Raji (cell line): Measurements from ENCODE around the gene TTC28.

Experiments
- POLR2A ChIP-seq: IDR thresholded peaks from 2 replicates; pipeline ENCODE4 v1.6.1; 2011; ENCODE audit warnings: low read depth, low read length, control low read depth; ENCODE audit not compliant: insufficient read depth

Gene TTC28

DNA sequence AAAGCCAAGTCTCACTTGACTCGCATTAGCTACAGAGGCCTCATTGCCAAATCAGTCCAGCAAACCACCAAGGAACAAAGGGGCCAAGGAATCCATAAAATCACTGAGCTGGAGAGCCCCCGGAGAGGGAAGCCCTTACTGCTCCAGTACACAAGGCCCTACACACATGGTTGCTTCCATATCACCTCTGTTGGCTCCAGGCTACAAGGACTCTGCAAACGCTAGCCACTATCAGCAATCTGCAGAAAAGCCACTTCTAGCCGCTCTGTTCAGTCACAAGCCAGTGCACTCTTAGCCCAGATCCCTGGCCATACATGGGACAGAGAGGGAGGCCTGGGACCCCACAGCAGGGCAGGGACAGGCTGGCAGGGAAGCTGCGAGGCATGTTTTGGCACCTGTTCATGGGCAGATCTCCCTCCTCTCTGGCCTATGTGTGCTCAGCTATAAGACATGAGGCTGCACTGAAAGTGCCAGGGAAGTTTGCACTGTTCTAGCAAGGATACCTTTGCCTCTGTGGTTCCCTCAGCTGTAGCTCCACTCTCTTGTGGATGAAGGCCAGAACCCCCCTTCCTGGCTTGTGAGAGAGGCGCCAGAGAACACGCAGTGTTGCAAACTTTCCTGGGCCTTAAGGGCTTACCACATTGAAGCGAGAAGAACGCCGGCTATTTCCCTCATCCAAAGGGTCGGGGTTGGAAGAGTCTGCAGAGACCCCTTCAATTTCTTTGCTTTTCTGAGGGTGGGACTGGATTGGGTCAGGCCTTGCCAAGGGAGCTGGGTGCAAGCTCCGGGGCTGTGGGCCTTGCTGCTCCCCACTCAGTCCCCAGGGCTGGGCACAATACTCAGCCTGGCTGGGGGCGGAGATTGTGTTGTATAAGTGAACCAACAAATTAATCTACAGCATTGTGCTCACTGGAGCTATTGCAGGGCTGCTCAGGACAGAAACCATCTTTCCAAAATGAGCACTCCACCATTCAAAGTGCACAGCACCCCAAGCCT, 651.9 kb downstream of the TTC28 start:
- TF ChIP-seq POLR2A = no peak

DNA sequence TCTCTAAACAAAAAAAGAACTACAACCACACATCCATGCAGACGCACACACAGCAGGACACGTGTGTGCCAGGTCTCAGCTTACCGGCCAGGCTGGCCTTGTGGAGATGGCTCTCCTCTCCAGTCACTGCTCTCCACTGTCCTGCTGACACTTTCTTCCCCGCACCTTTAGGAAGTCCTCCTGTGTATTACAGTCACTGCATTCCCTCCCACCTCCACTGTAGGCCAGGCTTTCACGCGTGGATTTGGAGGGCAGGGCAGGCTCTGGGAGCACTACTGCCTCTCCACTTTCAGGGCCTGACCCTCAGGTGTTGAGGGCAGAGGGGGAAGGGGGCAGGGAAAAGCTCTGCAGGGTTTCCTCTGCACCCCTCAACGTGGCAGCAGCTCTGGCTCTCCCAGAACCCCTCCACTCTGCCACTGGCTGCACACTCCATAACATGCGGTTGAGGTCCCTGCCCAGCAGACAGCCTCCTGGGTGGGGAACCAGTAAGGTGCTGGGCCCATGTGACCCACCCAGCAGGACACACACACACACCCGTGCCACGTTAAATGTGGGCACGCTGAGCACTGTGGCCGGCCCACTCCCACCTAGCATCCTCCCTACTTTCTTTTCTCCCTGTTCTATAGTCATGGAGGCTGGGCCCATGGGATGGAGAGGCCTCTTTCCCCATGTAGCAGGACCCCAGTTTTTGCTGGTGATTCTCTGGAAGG, 653.6 kb downstream of the TTC28 start:
- TF ChIP-seq POLR2A = no peak

DNA sequence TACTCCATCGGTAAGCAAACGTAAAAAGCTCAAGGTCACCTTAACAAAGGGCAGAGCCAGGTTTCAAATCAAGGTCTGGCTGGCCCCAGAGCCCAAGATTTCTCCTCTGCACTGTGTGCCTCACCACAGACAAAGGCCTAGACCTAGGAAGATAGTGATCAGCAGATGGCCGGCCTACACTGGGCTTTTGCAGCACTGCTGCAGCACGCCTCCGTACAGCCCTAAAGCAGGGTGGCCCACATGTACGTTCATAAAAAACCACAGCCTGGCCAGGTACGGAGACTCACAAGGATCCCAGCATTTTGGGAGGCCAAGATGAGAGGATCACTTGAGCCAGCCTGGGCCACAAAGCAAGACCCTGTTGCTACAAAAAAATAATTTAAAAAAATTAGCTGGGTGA, 654.3 kb downstream of the TTC28 start:
- TF ChIP-seq POLR2A = no peak

DNA sequence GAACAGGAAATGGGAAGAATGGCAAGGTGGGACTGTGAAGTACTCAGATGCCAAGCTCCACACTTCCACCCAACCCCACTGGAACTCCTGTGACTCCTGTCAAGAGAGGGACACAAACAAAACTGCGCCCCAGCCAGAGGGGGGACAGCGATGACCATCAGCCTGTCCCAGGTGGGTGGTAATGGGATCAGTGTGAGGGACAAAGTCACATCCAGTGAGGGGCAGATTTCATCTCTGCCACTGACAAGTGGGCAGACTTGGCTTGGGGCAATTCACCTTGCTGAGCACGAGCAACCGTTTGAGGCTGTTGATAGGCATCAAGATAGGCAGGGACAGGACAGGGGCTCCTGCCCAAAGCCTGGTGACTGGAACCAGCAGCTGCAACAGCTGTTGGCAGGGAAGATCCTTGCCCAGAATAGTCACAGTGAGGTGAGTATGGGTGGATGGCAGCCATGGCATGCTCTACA, 655.2 kb downstream of the TTC28 start:
- TF ChIP-seq POLR2A = no peak

DNA sequence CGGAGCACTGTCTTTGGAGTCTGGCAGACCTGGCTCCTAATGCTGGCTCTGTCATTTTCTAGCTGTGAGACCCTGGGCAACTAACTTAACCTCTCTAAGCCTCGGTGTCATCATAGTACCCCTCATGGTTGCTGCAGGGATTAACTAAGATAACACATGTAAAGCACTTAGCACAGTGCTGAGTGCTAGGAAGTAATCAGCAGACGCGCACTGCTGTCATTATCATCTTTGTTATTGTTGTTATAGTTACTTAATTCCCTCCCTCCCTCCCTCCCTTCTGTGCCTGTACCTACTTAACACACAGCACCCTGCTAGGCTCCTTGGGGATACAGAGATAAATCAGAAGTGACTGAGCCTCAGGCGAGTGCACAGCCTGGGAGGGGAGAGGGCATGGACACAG, 655.9 kb downstream of the TTC28 start:
- TF ChIP-seq POLR2A = no peak

GRCh38 chr22:28023036-28023435, 656.6 kb downstream of the TTC28 start:
- TF ChIP-seq POLR2A = no peak

DNA sequence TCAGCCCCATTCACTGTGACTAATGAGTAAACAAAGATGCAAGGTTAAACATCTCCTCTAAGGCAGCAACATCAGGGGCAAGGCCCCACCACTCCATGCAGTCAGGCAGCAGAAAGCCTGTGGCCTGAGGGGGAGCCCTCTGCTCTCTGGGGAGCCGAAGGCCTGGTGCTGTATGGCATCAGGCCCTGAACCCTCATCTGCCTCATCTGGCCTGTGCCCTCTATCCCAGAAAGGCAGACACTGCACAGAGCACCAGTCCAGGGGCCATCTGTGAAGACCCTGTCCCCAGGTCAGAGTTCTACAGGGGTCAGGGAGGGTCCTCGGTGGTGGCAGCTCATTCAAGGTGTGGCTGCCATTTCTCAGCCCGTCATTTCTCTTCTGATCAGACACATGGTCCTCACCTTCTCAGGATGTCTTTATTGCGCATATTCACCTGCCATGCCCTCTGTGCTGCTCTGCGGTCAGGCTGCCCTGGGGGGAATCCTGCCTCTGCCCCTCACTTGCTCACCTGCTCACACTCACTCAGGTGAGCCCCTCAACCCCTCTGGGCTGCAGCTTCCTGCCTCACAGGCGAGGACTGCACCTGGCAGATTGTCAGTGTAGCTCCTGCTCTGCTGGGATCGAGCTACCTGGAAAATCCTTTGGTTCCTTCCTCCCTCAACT, 657.5 kb downstream of the TTC28 start:
- TF ChIP-seq POLR2A = no peak

DNA sequence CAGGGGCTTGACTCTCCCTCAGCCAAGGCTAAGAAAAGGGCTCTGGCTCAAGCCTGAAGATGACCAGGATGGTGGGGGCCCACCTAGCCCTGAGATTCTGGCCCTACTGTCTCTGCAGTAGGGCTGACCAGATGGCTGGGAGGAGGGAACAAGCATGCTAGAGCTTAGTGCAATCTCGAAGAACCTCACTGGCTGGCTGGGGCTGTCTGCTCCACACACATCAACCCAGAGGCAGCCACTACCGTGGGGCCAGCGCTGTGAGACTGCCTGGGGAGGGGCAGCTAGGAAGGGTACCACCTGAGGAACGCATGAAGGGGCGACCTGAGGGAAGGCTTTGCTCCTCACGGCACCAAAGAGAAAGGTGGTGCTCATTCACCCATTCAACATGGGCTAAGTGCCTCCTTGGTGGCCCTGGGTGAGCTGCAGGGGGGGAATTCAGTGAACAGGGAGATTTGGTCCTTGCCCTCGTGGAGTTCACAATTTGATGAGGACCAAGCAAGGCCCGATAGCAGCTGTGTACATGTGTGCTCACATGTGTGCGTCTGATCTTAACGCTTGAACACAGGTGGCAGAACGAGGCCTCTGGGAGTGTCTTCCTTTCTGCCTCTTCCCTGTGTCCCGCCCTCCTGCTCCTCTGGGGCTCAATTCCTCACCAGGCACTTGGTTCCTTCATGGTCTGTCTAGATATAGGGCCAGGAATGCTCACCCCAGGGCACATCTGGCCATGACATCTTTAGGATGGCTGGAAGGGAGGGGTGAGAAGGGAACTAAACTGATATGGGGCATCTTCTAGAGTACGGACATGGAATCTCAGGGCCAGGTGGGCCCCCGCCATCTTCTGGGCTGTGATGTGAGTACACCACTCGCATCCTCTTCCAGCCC, 658.3 kb downstream of the TTC28 start:
- no peak for TF ChIP-seq POLR2A

- TF ChIP-seq POLR2A = no peak
Observed at GRCh38 chr22:28019881-28020861, 659.5 kb downstream of the TTC28 start.

DNA sequence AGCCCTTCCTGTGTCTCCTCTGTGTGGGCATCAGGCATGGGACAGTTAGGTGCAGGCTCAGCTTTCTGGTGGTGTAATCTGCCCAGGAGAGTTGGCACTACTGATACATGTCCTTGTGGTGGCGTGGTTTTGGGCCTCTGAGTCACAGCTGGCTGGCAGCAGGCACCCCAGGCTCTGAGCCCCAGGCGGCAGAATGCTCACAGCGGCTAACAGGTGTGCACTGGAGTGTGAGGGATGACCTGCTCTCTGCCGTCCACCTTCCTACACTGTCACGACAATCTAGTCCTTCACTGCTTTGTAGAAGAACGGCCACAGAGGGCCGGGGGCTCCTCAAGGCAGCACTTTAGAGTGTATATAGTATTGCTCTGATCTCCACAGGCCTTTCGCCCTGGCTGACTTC, 660.3 kb downstream of the TTC28 start:
- no peak for TF ChIP-seq POLR2A

DNA sequence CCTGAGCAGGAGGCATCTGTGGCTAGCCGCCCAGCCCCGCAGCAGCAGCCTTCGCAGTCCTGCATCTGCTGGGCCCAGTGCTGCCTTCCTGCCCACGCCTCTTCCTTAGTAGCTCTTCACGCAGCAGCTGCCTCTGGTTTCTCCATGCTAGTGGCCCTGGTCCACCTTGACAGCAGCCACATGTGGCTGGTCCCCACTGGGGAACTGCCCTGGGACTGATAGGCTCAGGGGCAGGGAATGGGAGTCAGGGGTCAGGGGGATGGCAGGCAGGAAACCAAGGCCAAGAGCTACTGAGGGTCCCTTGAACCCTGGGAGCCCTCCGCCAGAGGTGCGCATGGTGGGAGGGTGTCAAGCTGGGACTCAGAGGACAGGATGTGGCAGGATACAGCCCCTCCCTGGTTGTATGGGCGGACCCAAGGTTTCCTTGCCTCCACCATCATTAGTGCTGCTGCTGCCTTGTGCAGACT, 661.1 kb downstream of the TTC28 start:
- no peak for TF ChIP-seq POLR2A

- TF ChIP-seq POLR2A = no peak
Observed at GRCh38 chr22:28017859-28018258, 661.8 kb downstream of the TTC28 start.

DNA sequence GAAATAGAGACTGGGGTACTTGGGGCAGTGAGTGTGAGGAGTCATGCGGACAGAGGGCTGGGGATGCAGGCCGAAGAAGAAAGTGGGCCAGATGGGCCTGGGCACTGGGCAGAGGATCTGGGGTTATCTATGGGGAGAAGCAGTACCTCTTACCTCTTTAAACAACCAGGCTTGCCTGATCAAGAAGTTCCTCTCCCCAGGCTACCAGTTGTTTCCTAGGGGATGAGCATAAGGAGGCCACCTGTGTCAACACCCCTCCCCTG, 662.2 kb downstream of the TTC28 start:
- no peak for TF ChIP-seq POLR2A
